HG02610 (cell line): Measurements from ENCODE around the gene IFI35.
"Not testable (repeated sequence)": the region's sequence is repeated elsewhere in the genome, so short reads cannot be mapped to it uniquely, and the experiment has no call there.

Source experiments
- ATAC-seq: cut with Tn5 transposase; IDR thresholded peaks from one replicate; pipeline ENCODE4 v1.9.1; 2021; ENCODE audit warnings: mild to moderate bottlenecking, moderate library complexity; ENCODE audit not compliant: unreplicated experiment

IFI35 gene

GRCh38 chr17:43044024-43044423 is 37.4 kb downstream of the IFI35 start:
- ATAC-seq = no peak

- no peak for ATAC-seq
Observed at GRCh38 chr17:43051969-43052368, 45.4 kb downstream of the IFI35 start.

GRCh38 chr17:43053008-43053407 is 46.4 kb downstream of the IFI35 start:
- not testable (repeated sequence) for ATAC-seq

- ATAC-seq = no peak
Observed at GRCh38 chr17:43056051-43056450, 49.5 kb downstream of the IFI35 start.

GRCh38 chr17:43062984-43063638 is 56.5 kb downstream of the IFI35 start:
- no peak for ATAC-seq
